ENCODE data around the gene TMEM87B. TPM values are rescaled to one million over a fixed set of nuclear protein-coding genes. Genes with fewer than 3 reads are reported as not detected.
"Not testable (repeated sequence)": the region's sequence is repeated elsewhere in the genome, so short reads cannot be mapped to it uniquely, and the experiment has no call there.

The TMEM87B gene
- total RNA-seq, 4 donors from 2014 or later, result 18.6 to 24.6 (median 22.6) TPM

DNA sequence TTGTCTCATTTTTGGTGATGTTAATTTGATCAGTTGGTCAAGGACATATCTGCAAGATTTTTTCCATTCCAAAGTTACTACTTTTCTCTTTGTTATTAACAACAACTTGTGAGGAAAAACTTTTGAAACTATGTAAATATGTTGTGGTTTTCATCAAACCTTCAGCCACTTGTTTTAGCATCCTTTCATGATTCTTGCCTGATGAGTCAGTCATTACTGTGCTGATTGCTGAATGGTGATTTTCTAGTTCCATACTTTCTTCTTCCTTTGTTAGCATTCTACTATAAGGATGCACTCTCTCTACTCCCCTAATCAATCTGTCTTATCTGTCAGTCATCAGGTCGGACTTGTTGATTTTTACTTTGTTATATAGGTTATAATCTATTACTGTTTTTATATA lies 10.9 kb downstream of the TMEM87B start:
- DNase-seq (ENCODE audit: low spot score) (no peak), ATAC-seq (ENCODE audit: low FRiP score) (no peak)
- TF ChIP-seq, protein P1, sequence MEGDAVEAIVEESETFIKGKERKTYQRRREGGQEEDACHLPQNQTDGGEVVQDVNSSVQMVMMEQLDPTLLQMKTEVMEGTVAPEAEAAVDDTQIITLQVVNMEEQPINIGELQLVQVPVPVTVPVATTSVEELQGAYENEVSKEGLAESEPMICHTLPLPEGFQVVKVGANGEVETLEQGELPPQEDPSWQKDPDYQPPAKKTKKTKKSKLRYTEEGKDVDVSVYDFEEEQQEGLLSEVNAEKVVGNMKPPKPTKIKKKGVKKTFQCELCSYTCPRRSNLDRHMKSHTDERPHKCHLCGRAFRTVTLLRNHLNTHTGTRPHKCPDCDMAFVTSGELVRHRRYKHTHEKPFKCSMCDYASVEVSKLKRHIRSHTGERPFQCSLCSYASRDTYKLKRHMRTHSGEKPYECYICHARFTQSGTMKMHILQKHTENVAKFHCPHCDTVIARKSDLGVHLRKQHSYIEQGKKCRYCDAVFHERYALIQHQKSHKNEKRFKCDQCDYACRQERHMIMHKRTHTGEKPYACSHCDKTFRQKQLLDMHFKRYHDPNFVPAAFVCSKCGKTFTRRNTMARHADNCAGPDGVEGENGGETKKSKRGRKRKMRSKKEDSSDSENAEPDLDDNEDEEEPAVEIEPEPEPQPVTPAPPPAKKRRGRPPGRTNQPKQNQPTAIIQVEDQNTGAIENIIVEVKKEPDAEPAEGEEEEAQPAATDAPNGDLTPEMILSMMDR (IDR thresholded peaks at IDR 0.05), result no peak

DNA sequence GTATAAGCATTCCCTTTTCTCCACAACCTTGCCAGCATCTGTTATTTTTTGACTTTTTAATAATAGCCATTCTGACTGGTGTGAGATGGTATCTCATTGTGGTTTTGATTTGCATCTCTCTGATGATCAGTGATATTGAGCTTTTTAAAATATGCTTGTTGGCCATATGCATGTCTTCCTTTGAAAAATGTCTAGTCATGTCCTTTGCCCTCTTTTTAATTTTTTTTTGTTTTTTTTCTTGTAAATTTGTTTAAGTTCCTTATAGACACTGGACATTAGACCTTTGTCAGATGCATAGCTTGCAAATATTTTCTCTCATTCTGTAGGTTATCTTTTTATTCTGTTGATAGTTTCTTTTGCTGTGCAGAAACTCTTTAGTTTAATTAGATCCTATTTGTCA lies 14.7 kb downstream of the TMEM87B start:
- not testable (repeated sequence) for ATAC-seq (ENCODE audit: low FRiP score); DNase-seq (ENCODE audit: low spot score)

DNA sequence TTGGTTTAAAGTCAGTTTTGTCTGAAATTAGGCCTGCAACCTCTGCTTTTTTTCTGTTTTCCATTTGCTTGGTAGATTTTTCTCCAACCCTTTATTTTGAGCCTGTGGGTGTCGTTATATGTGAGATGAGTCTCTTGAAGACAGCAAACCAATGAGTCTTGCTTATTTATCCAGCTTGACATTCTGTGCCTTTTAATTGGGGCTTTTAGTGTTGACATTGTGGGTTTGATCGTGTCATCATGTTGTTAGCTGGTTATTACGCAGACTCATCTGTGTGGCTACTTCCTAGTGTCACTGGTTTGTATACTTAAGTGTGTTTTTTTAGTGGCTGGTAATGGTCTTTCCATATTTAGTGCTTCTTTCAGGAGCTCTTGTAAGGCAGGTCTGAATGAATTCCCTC lies 18.8 kb downstream of the TMEM87B start:
- DNase-seq (ENCODE audit: low spot score) (no peak), ATAC-seq (ENCODE audit: low FRiP score) (no peak)
- TF ChIP-seq, protein P1 (IDR thresholded peaks at IDR 0.05), result no peak

DNA sequence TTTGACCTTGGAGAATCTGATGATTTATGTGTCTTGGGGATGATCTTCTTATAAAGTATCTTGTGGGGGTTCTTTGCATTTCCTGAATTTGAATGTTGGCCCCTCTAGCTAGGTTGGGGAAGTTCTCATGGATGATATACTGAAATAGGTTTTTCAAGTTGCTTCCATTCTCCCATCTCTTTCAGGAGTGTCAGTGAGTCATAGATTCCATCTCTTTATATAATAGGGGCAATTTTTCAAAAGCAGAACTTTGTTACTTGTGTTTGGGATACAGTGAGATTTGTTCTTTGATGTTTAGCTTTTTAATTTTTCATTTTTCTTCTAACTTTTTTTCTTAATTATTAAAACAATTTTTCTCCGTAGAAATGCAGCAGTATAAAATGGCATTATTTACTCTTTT lies 19.4 kb downstream of the TMEM87B start:
- DNase-seq (ENCODE audit: low spot score) (no peak), ATAC-seq (ENCODE audit: low FRiP score) (no peak)
- TF ChIP-seq, protein P1 (IDR thresholded peaks at IDR 0.05), result no peak

DNA sequence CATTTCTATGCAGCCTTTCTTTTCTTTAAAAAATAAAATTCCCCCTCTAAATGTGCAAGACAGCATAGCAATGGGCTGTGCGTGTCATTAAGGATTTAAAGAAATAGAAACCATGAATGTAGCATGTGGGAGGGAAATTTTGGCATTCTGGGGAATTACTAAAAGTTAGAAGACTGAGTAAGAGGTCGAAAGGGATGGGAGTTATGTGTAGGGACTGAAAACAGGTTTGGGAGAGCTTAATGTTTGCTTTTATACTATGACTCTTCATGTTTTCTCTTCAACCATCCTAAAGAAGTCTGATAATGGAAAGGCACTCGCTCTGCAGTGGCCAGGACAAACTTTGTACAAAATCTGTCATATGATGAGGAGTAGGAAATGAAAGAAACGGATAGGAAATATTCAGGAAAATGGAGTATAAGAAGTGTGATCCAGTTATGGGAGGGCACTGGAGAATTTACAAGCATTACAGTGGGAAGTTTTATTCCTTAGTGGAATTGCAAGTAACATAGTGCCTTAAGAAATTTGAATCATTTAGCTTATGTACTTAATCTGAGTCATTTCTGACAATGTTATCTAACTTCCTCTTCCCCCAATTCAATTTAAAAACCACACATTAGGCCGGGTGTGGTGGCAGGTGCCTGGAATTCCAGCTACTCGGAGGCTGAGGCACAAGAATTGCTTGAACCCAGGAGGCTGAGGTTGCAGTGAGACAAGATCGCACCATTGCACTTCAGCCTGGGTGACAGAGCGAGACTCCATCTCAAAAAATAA lies 20.6 kb downstream of the TMEM87B start:
- no peak for DNase-seq (ENCODE audit: low spot score)
- ATAC-seq (ENCODE audit: low FRiP score), result no peak
- TF ChIP-seq, protein P1 (IDR thresholded peaks at IDR 0.05), result no peak

DNA sequence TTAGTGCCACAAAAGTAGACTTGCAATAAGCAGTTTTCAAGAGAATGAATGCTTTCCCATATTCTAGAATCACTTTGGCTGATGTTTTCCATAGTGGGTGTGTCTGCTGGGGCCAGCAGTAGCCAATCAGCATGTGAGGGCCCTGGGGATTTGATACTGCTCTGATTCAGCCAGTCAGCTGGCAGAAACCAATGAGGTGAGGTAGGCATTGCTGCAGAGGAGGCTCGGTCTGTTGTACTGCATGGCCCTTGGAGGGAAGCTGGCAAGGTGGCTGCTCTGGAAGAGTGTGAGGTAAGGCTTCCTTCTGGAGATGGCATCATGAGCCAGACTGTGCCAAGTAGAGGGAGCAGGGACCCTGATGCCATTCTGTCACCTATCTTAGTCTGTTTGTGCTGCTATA lies 22.7 kb downstream of the TMEM87B start:
- TF ChIP-seq, protein P1 (IDR thresholded peaks at IDR 0.05), result no peak
- DNase-seq (ENCODE audit: low spot score) (no peak), ATAC-seq (ENCODE audit: low FRiP score) (no peak)

DNA sequence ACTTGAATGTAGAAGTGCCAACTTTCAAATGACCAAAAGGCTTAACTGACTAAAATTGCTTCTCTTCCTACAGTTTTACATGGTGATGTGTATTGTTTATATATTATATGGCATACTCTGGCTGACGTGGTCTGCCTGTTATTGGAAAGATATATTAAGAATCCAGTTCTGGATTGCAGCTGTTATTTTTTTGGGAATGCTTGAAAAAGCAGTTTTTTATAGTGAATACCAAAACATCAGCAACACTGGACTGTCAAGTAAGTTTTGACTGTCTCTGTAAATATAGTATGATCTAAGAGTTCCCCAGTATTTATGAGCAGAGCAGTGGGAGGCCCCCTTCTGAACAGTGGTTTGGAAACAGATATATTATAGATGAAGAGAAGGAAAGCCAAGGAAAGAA lies 26.2 kb downstream of the TMEM87B start:
- TF ChIP-seq, protein P1 (IDR thresholded peaks at IDR 0.05), result no peak
- DNase-seq (ENCODE audit: low spot score), result no peak
- no peak for ATAC-seq (ENCODE audit: low FRiP score)

Data from omental fat pad (tissue), 4 donors.